ENCODE data around the gene TBXAS1. TPM values are rescaled to one million over a fixed set of nuclear protein-coding genes. Genes with fewer than 3 reads are reported as not detected.

Gene TBXAS1
- total and polyA plus RNA-seq, 5 donors from 2014 or later: 5.2 to 21.2 (median 11.3) TPM

GRCh38 chr7:140014123-140014522 is 185.1 kb downstream of the TBXAS1 start:
- H3K36me3 ChIP-seq (ENCODE audit: control insufficient read depth, insufficient read depth, low read length): no peaks in the 10 kb centered on the region
- H3K4me1 ChIP-seq (ENCODE audit: control insufficient read depth, insufficient read depth, low read length, poor library complexity, severe bottlenecking): no peaks in the 10 kb centered on the region
- no peak overlapping the region for H3K27ac ChIP-seq (ENCODE audit: insufficient read depth, low read length, poor library complexity, severe bottlenecking)
- peak overlapping the region in 1 of 3 donors; percentile 38 for H3K27ac Mint-ChIP-seq
- H3K36me3 Mint-ChIP-seq: peaks cover 10% of the 10 kb centered on the region
- ATAC-seq (ENCODE audit: low read depth in 2 of 2) (no peak), DNase-seq (no peak)
- peaks cover 4% of the 10 kb centered on the region for H3K27me3 Mint-ChIP-seq
- no peaks in the 10 kb centered on the region for H3K9me3 Mint-ChIP-seq
- no peak overlapping the region for H3K4me3 ChIP-seq (ENCODE audit: low read depth, low read length)
- no peak overlapping the region for H3K4me3 Mint-ChIP-seq
- H3K4me1 Mint-ChIP-seq: peaks cover 0 to 6% (median 1%) of the 10 kb centered on the region in 4 donors
- no peaks in the 10 kb centered on the region for H3K27me3 ChIP-seq (ENCODE audit: control insufficient read depth, insufficient read depth, low read length)
- H3K9me3 ChIP-seq (ENCODE audit: control insufficient read depth in 2 of 2, low read length in 2 of 2): no peaks in the 10 kb centered on the region

GRCh38 chr7:140015471-140015970 is 186.5 kb downstream of the TBXAS1 start:
- H3K9me3 Mint-ChIP-seq: no peaks in the 10 kb centered on the region
- Histone ChIP-seq H3K27me3 (ENCODE audit: control insufficient read depth, insufficient read depth, low read length) (no peaks in the 10 kb centered on the region), H3K36me3 (ENCODE audit: control insufficient read depth, insufficient read depth, low read length) (no peaks in the 10 kb centered on the region), H3K4me3 (ENCODE audit: low read depth, low read length) (no peak overlapping the region), H3K9me3 (ENCODE audit: control insufficient read depth in 2 of 2, low read length in 2 of 2) (no peaks in the 10 kb centered on the region), H3K27ac (ENCODE audit: insufficient read depth, low read length, poor library complexity, severe bottlenecking) (no peak overlapping the region), H3K4me1 (ENCODE audit: control insufficient read depth, insufficient read depth, low read length, poor library complexity, severe bottlenecking) (no peaks in the 10 kb centered on the region)
- no peaks in the 10 kb centered on the region for H3K27me3 Mint-ChIP-seq
- H3K4me1 Mint-ChIP-seq: peaks cover 0 to 6% (median 1%) of the 10 kb centered on the region in 4 donors
- peaks cover 10% of the 10 kb centered on the region for H3K36me3 Mint-ChIP-seq
- ATAC-seq (ENCODE audit: low read depth in 2 of 2): no peak
- no peak for DNase-seq
- no peak overlapping the region for H3K4me3 Mint-ChIP-seq
- H3K27ac Mint-ChIP-seq: no peak overlapping the region

DNA sequence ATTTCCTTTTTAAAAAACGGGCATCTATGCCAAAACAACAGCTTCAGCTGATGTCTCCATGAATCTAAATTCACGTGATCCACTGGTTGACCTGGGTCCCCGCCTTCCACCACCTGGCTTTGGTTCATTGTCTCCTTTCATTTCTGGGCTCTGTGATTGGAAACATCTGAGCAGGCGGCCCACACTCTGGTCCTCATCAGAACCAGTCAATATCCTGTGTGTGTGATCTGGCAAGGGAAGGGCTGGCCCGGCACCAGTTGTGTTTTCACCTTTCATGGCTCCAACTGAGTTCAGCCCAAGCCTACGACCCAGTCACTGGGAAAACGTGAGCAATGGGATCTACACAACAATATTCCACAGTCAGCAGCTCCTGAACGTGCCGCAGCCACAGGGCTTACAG is 187.5 kb downstream of the TBXAS1 start:
- no peaks in the 10 kb centered on the region for H3K9me3 ChIP-seq (ENCODE audit: control insufficient read depth in 2 of 2, low read length in 2 of 2)
- peaks cover 3% of the 10 kb centered on the region for H3K36me3 ChIP-seq (ENCODE audit: control insufficient read depth, insufficient read depth, low read length)
- no peaks in the 10 kb centered on the region for H3K27me3 Mint-ChIP-seq
- H3K36me3 Mint-ChIP-seq: peaks cover 6% of the 10 kb centered on the region
- H3K9me3 Mint-ChIP-seq: no peaks in the 10 kb centered on the region
- H3K27ac ChIP-seq (ENCODE audit: insufficient read depth, low read length, poor library complexity, severe bottlenecking): no peak overlapping the region
- H3K27ac Mint-ChIP-seq: no peak overlapping the region
- peaks cover 0 to 3% (median 1%) of the 10 kb centered on the region in 4 donors for H3K4me1 Mint-ChIP-seq
- H3K4me3 ChIP-seq (ENCODE audit: low read depth, low read length): no peak overlapping the region
- DNase-seq (no peak), ATAC-seq (ENCODE audit: low read depth in 2 of 2) (no peak)
- no peak overlapping the region for H3K4me3 Mint-ChIP-seq
- no peaks in the 10 kb centered on the region for H3K4me1 ChIP-seq (ENCODE audit: control insufficient read depth, insufficient read depth, low read length, poor library complexity, severe bottlenecking)
- no peaks in the 10 kb centered on the region for H3K27me3 ChIP-seq (ENCODE audit: control insufficient read depth, insufficient read depth, low read length)

GRCh38 chr7:140017034-140017433 is 188.0 kb downstream of the TBXAS1 start:
- Mint-ChIP-seq H3K36me3 (peaks cover 7% of the 10 kb centered on the region), H3K27ac (no peak overlapping the region), H3K9me3 (no peaks in the 10 kb centered on the region), H3K27me3 (no peaks in the 10 kb centered on the region), H3K4me3 (no peak overlapping the region), H3K4me1 (peaks cover 0 to 3% (median 1%) of the 10 kb centered on the region in 4 donors)
- Histone ChIP-seq H3K4me1 (ENCODE audit: control insufficient read depth, insufficient read depth, low read length, poor library complexity, severe bottlenecking) (no peaks in the 10 kb centered on the region), H3K36me3 (ENCODE audit: control insufficient read depth, insufficient read depth, low read length) (peaks cover 5% of the 10 kb centered on the region), H3K9me3 (ENCODE audit: control insufficient read depth in 2 of 2, low read length in 2 of 2) (no peaks in the 10 kb centered on the region), H3K4me3 (ENCODE audit: low read depth, low read length) (no peak overlapping the region), H3K27ac (ENCODE audit: insufficient read depth, low read length, poor library complexity, severe bottlenecking) (no peak overlapping the region), H3K27me3 (ENCODE audit: control insufficient read depth, insufficient read depth, low read length) (no peaks in the 10 kb centered on the region)
- DNase-seq (no peak), ATAC-seq (ENCODE audit: low read depth in 2 of 2) (no peak)

DNA sequence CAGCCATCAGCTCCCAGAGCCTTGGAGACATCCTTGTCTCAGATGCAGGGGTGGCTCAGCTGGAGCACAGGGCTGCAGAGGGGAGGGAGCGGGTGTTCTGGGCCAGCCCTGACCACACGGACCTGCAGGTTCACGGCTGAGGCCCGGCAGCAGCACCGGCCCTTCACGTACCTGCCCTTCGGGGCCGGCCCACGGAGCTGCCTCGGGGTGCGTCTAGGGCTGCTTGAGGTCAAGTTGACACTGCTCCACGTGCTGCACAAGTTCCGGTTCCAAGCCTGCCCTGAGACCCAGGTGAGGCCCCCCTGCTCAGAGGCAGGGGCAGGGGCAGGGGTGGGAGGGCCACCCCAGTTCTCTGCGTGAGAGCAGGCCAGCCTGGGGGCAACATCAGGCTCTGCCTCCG is 188.5 kb downstream of the TBXAS1 start:
- H3K36me3 Mint-ChIP-seq: peaks cover 12% of the 10 kb centered on the region
- no peak overlapping the region for H3K27ac Mint-ChIP-seq
- Histone ChIP-seq H3K36me3 (ENCODE audit: control insufficient read depth, insufficient read depth, low read length) (peaks cover 10% of the 10 kb centered on the region), H3K27me3 (ENCODE audit: control insufficient read depth, insufficient read depth, low read length) (no peaks in the 10 kb centered on the region), H3K4me3 (ENCODE audit: low read depth, low read length) (no peak overlapping the region), H3K27ac (ENCODE audit: insufficient read depth, low read length, poor library complexity, severe bottlenecking) (no peak overlapping the region), H3K4me1 (ENCODE audit: control insufficient read depth, insufficient read depth, low read length, poor library complexity, severe bottlenecking) (no peaks in the 10 kb centered on the region), H3K9me3 (ENCODE audit: control insufficient read depth in 2 of 2, low read length in 2 of 2) (no peaks in the 10 kb centered on the region)
- H3K4me1 Mint-ChIP-seq: peaks cover 0 to 3% (median 1%) of the 10 kb centered on the region in 4 donors
- no peak for ATAC-seq (ENCODE audit: low read depth in 2 of 2)
- no peak overlapping the region for H3K4me3 Mint-ChIP-seq
- DNase-seq: no peak
- no peaks in the 10 kb centered on the region for H3K9me3 Mint-ChIP-seq
- no peaks in the 10 kb centered on the region for H3K27me3 Mint-ChIP-seq

- H3K4me1 Mint-ChIP-seq: peaks cover 0 to 3% (median 1%) of the 10 kb centered on the region in 4 donors
- no peak overlapping the region for H3K4me3 Mint-ChIP-seq
- no peaks in the 10 kb centered on the region for H3K27me3 ChIP-seq (ENCODE audit: control insufficient read depth, insufficient read depth, low read length)
- ATAC-seq (ENCODE audit: low read depth in 2 of 2) (no peak), DNase-seq (no peak)
- peak overlapping the region in 1 of 3 donors; percentile 22 for H3K27ac Mint-ChIP-seq
- H3K9me3 ChIP-seq (ENCODE audit: control insufficient read depth in 2 of 2, low read length in 2 of 2): no peaks in the 10 kb centered on the region
- peaks cover 18% of the 10 kb centered on the region for H3K36me3 ChIP-seq (ENCODE audit: control insufficient read depth, insufficient read depth, low read length)
- H3K27ac ChIP-seq (ENCODE audit: insufficient read depth, low read length, poor library complexity, severe bottlenecking): no peak overlapping the region
- no peaks in the 10 kb centered on the region for H3K27me3 Mint-ChIP-seq
- H3K9me3 Mint-ChIP-seq: no peaks in the 10 kb centered on the region
- H3K4me1 ChIP-seq (ENCODE audit: control insufficient read depth, insufficient read depth, low read length, poor library complexity, severe bottlenecking): no peaks in the 10 kb centered on the region
- H3K36me3 Mint-ChIP-seq: peaks cover 18% of the 10 kb centered on the region
- no peak overlapping the region for H3K4me3 ChIP-seq (ENCODE audit: low read depth, low read length)
Measured at GRCh38 chr7:140018125-140019043, 189.3 kb downstream of the TBXAS1 start.

DNA sequence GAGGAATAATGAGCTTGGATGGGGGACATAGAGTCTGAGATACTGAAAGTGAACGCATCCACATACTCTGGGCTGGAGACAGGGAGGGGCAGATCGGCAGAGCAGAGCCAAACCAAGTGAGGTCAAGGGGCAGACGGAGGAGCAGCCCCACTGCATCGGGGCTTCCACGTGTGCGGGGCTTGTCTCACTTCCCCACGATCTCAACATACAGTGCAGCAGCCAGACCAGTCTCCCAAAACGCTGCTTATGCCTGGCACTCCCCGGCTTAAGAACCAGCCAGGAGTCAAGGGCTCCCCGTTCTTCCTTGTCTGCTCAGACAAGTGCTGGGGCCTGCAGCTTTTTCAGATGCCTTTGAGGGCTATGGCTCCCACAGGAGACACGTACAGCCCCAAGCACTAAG is 190.1 kb downstream of the TBXAS1 start:
- Histone ChIP-seq H3K9me3 (ENCODE audit: control insufficient read depth in 2 of 2, low read length in 2 of 2) (no peaks in the 10 kb centered on the region), H3K36me3 (ENCODE audit: control insufficient read depth, insufficient read depth, low read length) (peaks cover 26% of the 10 kb centered on the region), H3K27ac (ENCODE audit: insufficient read depth, low read length, poor library complexity, severe bottlenecking) (no peak overlapping the region), H3K4me3 (ENCODE audit: low read depth, low read length) (no peak overlapping the region), H3K4me1 (ENCODE audit: control insufficient read depth, insufficient read depth, low read length, poor library complexity, severe bottlenecking) (no peaks in the 10 kb centered on the region), H3K27me3 (ENCODE audit: control insufficient read depth, insufficient read depth, low read length) (no peaks in the 10 kb centered on the region)
- H3K27me3 Mint-ChIP-seq: no peaks in the 10 kb centered on the region
- DNase-seq (no peak), ATAC-seq (ENCODE audit: low read depth in 2 of 2) (peak in 1 of 2 donors; percentile 13)
- no peak overlapping the region for H3K4me3 Mint-ChIP-seq
- H3K27ac Mint-ChIP-seq: no peak overlapping the region
- H3K9me3 Mint-ChIP-seq: no peaks in the 10 kb centered on the region
- H3K4me1 Mint-ChIP-seq: peaks cover 0 to 3% (median 1%) of the 10 kb centered on the region in 4 donors
- peaks cover 26% of the 10 kb centered on the region for H3K36me3 Mint-ChIP-seq
